HG03457 (cell line): Measurements from ENCODE around the gene ISL1.

ENCODE experiments used
- ATAC-seq: cut with Tn5 transposase; IDR thresholded peaks from one replicate; pipeline ENCODE4 v1.9.1; 2021; ENCODE audit warnings: moderate number of reproducible peaks; ENCODE audit not compliant: unreplicated experiment

The ISL1 gene

GRCh38 chr5:51439232-51439631, 56.0 kb downstream of the ISL1 start:
- ATAC-seq = no peak
